Endothelial cell (in vitro differentiated cells): ENCODE measurements around the gene B4GALNT4. TPM values are rescaled to one million over a fixed set of nuclear protein-coding genes. Genes with fewer than 3 reads are reported as not detected.
"Not testable (repeated sequence)": the region's sequence is repeated elsewhere in the genome, so short reads cannot be mapped to it uniquely, and the experiment has no call there.

Experiments
- DNase-seq: peaks from one replicate; pipeline ENCODE4 v3.0.0; 2021; ENCODE audit warnings: low spot score
- H3K27ac Mint-ChIP-seq: one replicate; pipeline ENCODE4 v1.8.0; 2021; ENCODE audit warnings: mixed read lengths, inconsistent platforms; ENCODE audit not compliant: unreplicated experiment
- H3K27me3 Mint-ChIP-seq: one replicate; pipeline ENCODE4 v1.8.0; 2021; ENCODE audit warnings: mild to moderate bottlenecking, moderate library complexity, mixed read lengths, inconsistent platforms; ENCODE audit not compliant: unreplicated experiment
- H3K36me3 Mint-ChIP-seq: one replicate; pipeline ENCODE4 v1.8.0; 2021; ENCODE audit warnings: mild to moderate bottlenecking, low read depth, mixed read lengths, inconsistent platforms; ENCODE audit not compliant: unreplicated experiment
- H3K4me1 Mint-ChIP-seq: one replicate; pipeline ENCODE4 v1.8.0; 2021; ENCODE audit warnings: mild to moderate bottlenecking, mixed read lengths, inconsistent platforms; ENCODE audit not compliant: unreplicated experiment
- H3K4me3 Mint-ChIP-seq: one replicate; pipeline ENCODE4 v1.8.0; 2021; ENCODE audit warnings: mild to moderate bottlenecking, mixed read lengths, inconsistent platforms; ENCODE audit not compliant: unreplicated experiment
- H3K9me3 Mint-ChIP-seq: one replicate; pipeline ENCODE4 v1.8.0; 2021; ENCODE audit warnings: mixed read lengths, inconsistent platforms; ENCODE audit not compliant: unreplicated experiment
- total RNA-seq: library from RNA; stranded (reverse); fragmentation: NEBNext Ultra II Directional; extraction: Animal tissue kit (Norgen Biotek cat#: 25700); gene quantifications from one replicate; pipeline ENCODE4 v1.2.1, GENCODE V29; 2021; ENCODE audit not compliant: unreplicated experiment
- TF ChIP-seq, protein P1 (sequence below): fragments of 200-600 bp; sonication (generic); IDR thresholded peaks from one replicate; pipeline ENCODE4 v1.5.0; 2021; ENCODE audit warnings: antibody characterized with exemption; ENCODE audit not compliant: unreplicated experiment

B4GALNT4 gene
- total RNA-seq, 1 donor from 2014 or later: 14.9 TPM

DNA sequence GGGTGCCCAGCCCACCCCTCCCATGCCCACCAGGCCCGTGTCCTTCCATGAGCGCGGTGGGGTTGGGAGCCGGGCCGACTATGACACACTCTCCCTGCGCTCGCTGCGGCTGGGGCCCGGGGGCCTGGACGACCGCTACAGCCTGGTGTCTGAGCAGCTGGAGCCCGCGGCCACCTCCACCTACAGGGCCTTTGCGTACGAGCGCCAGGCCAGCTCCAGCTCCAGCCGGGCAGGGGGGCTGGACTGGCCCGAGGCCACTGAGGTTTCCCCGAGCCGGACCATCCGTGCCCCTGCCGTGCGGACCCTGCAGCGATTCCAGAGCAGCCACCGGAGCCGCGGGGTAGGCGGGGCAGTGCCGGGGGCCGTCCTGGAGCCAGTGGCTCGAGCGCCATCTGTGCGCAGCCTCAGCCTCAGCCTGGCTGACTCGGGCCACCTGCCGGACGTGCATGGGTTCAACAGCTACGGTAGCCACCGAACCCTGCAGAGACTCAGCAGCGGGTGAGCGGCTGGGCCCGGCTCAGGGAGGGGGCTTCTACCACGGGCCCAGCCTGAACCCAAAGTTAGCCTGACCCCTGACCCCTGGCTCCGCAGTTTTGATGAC lies 27.7 kb downstream of the B4GALNT4 start:
- peaks cover 2% of the 10 kb centered on the region for H3K27me3 Mint-ChIP-seq
- H3K4me3 Mint-ChIP-seq: no peak overlapping the region
- H3K36me3 Mint-ChIP-seq: no peaks in the 10 kb centered on the region
- DNase-seq: no peak
- no peak overlapping the region for H3K27ac Mint-ChIP-seq
- H3K9me3 Mint-ChIP-seq: no peaks in the 10 kb centered on the region
- no peaks in the 10 kb centered on the region for H3K4me1 Mint-ChIP-seq
- TF ChIP-seq, protein P1, sequence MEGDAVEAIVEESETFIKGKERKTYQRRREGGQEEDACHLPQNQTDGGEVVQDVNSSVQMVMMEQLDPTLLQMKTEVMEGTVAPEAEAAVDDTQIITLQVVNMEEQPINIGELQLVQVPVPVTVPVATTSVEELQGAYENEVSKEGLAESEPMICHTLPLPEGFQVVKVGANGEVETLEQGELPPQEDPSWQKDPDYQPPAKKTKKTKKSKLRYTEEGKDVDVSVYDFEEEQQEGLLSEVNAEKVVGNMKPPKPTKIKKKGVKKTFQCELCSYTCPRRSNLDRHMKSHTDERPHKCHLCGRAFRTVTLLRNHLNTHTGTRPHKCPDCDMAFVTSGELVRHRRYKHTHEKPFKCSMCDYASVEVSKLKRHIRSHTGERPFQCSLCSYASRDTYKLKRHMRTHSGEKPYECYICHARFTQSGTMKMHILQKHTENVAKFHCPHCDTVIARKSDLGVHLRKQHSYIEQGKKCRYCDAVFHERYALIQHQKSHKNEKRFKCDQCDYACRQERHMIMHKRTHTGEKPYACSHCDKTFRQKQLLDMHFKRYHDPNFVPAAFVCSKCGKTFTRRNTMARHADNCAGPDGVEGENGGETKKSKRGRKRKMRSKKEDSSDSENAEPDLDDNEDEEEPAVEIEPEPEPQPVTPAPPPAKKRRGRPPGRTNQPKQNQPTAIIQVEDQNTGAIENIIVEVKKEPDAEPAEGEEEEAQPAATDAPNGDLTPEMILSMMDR: no peak

DNA sequence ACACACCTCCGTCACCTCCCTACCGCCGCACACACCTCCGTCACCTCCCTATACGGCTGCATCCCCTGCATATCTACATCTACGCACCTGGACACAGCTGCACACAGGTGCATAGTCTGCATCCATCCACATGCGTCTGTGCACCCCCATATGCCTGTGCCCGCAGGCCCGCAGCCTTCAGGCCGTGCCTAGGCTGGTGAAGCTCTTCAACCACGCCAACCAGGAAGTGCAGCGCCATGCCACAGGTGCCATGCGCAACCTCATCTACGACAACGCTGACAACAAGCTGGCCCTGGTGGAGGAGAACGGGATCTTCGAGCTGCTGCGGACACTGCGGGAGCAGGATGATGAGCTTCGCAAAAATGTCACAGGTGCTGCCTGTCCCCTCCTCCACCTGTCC lies 29.5 kb downstream of the B4GALNT4 start:
- Mint-ChIP-seq H3K27me3 (peaks cover 2% of the 10 kb centered on the region), H3K4me1 (no peaks in the 10 kb centered on the region), H3K9me3 (no peaks in the 10 kb centered on the region), H3K4me3 (no peak overlapping the region), H3K36me3 (no peaks in the 10 kb centered on the region), H3K27ac (no peak overlapping the region)
- TF ChIP-seq, protein P1: no peak
- DNase-seq: no peak

DNA sequence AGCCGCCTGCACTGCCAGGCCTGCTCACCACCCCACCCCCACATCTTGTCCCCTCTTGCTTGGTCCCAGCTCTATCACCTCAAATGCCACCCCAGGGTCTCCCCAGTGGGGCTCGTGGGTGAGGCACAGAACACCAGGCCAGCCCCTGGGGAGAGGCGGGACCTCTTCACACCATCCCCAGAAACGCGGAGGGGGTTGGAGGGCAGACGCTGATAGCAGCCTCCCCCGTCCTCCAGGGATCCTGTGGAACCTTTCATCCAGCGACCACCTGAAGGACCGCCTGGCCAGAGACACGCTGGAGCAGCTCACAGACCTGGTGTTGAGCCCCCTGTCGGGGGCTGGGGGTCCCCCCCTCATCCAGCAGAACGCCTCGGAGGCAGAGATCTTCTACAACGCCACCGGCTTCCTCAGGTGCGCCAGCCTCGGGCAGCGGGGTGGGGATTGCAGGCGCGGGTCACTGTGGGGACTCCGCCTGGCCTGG lies 30.5 kb downstream of the B4GALNT4 start:
- no peak overlapping the region for H3K4me3 Mint-ChIP-seq
- H3K36me3 Mint-ChIP-seq: no peaks in the 10 kb centered on the region
- no peaks in the 10 kb centered on the region for H3K9me3 Mint-ChIP-seq
- no peaks in the 10 kb centered on the region for H3K4me1 Mint-ChIP-seq
- no peak overlapping the region for H3K27ac Mint-ChIP-seq
- peaks cover 3% of the 10 kb centered on the region for H3K27me3 Mint-ChIP-seq
- DNase-seq: no peak
- TF ChIP-seq, protein P1: no peak

DNA sequence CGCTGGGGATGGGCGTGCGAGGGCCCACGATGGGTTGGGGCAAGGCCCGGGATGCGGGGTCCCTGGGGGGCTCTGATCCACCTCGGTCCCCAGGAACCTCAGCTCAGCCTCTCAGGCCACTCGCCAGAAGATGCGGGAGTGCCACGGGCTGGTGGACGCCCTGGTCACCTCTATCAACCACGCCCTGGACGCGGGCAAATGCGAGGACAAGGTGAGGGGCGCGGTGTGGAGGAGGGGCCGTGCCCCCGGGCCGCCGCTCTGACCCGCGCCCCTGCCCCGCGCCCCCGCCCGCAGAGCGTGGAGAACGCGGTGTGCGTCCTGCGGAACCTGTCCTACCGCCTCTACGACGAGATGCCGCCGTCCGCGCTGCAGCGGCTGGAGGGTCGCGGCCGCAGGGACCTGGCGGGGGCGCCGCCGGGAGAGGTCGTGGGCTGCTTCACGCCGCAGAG lies 31.0 kb downstream of the B4GALNT4 start:
- Mint-ChIP-seq H3K4me3 (no peak overlapping the region), H3K4me1 (no peaks in the 10 kb centered on the region), H3K9me3 (no peaks in the 10 kb centered on the region), H3K27ac (no peak overlapping the region), H3K36me3 (no peaks in the 10 kb centered on the region), H3K27me3 (peaks cover 5% of the 10 kb centered on the region)
- no peak for DNase-seq
- TF ChIP-seq, protein P1: no peak

DNA sequence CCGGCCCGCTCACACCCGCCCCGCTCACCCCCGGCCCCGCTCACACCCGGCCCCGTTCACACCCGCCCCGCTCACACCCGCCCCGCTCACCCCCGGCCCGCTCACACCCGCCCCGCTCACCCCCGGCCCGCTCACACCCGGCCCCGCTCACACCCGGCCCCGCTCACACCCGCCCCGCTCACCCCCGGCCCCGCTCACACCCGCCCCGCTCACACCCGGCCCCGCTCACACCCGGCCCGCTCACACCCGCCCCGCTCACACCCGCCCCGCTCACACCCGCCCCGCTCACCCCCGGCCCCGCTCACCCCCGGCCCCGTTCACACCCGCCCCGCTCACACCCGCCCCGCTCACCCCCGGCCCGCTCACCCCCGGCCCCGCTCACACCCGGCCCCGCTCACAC lies 31.9 kb downstream of the B4GALNT4 start:
- H3K9me3 Mint-ChIP-seq, H3K36me3 Mint-ChIP-seq, H3K27ac Mint-ChIP-seq, H3K4me1 Mint-ChIP-seq, H3K4me3 Mint-ChIP-seq, DNase-seq, H3K27me3 Mint-ChIP-seq: not testable (repeated sequence)
